ENCODE data around the gene RAB1A. TPM values are rescaled to one million over a fixed set of nuclear protein-coding genes. Genes with fewer than 3 reads are reported as not detected.
"Not testable (repeated sequence)": the region's sequence is repeated elsewhere in the genome, so short reads cannot be mapped to it uniquely, and the experiment has no call there.

RAB1A gene
- total RNA-seq, 1 donor from 2014 or later, result 259 TPM

DNA sequence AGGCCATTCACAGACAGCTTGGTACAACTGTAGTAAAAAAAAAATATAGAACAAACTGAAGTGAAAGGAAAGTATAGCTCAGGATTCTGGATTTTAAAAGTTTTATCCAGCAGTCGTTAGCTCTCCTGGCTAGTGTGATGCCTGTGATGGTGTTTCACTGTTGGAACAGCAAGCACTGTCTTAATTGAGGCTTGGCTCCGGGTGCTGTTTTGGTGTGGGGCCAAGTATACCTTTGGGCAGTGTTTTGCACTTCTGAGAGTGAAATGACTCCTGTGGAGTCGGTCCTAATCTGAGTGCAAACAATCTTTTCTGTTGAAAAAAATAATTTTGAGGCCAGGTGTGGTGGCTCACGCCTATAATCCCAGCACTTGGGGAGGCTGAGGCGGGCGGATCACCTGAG, 28.7 kb upstream of the RAB1A start:
- H4K20me1 ChIP-seq (ENCODE audit: insufficient read depth, low read length), result no peaks in the 10 kb centered on the region
- no peak overlapping the region for H3K27ac ChIP-seq (ENCODE audit: low read depth, low read length)
- no peaks in the 10 kb centered on the region for H3K4me1 ChIP-seq (ENCODE audit: insufficient read depth, low read length)
- no peak overlapping the region for H3K27ac Mint-ChIP-seq (ENCODE audit: unreplicated experiment)
- no peak overlapping the region for H3K4me2 ChIP-seq (ENCODE audit: low read length)
- peaks cover 3% of the 10 kb centered on the region for H3K4me1 Mint-ChIP-seq (ENCODE audit: low read depth, unreplicated experiment)
- DNase-seq (ENCODE audit: low read depth) (no peak), FAIRE-seq (no peak)
- H3K9me3 ChIP-seq (ENCODE audit: insufficient read depth, low read depth, low read length), result no peaks in the 10 kb centered on the region
- no peaks in the 10 kb centered on the region for H3K36me3 ChIP-seq (ENCODE audit: insufficient read depth, low read length)
- H3K27me3 ChIP-seq (ENCODE audit: insufficient read depth, low read length), result no peaks in the 10 kb centered on the region
- no peaks in the 10 kb centered on the region for H3K9me3 Mint-ChIP-seq (ENCODE audit: unreplicated experiment)
- no peaks in the 10 kb centered on the region for H3K36me3 Mint-ChIP-seq (ENCODE audit: low read depth, unreplicated experiment)
- no peak overlapping the region for H3K9ac ChIP-seq (ENCODE audit: low read length)
- H3K4me3 Mint-ChIP-seq (ENCODE audit: unreplicated experiment), result no peak overlapping the region
- no peaks in the 10 kb centered on the region for H3K79me2 ChIP-seq (ENCODE audit: insufficient read depth, low read length)
- TF ChIP-seq, protein P1, sequence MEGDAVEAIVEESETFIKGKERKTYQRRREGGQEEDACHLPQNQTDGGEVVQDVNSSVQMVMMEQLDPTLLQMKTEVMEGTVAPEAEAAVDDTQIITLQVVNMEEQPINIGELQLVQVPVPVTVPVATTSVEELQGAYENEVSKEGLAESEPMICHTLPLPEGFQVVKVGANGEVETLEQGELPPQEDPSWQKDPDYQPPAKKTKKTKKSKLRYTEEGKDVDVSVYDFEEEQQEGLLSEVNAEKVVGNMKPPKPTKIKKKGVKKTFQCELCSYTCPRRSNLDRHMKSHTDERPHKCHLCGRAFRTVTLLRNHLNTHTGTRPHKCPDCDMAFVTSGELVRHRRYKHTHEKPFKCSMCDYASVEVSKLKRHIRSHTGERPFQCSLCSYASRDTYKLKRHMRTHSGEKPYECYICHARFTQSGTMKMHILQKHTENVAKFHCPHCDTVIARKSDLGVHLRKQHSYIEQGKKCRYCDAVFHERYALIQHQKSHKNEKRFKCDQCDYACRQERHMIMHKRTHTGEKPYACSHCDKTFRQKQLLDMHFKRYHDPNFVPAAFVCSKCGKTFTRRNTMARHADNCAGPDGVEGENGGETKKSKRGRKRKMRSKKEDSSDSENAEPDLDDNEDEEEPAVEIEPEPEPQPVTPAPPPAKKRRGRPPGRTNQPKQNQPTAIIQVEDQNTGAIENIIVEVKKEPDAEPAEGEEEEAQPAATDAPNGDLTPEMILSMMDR (IDR thresholded peaks at IDR 0.05; ENCODE audit: insufficient read depth, low read depth, low read length), result no peak
- no peak for TF ChIP-seq EZH2 (IDR thresholded peaks at IDR 0.05; ENCODE audit: insufficient read depth, low read length)
- no peak overlapping the region for H2AFZ ChIP-seq (ENCODE audit: low read depth, low read length)
- H3K4me3 ChIP-seq (ENCODE audit: insufficient read depth, low read depth, low read length), result no peak overlapping the region
- H3K27me3 Mint-ChIP-seq (ENCODE audit: low read depth, unreplicated experiment), result no peaks in the 10 kb centered on the region

DNA sequence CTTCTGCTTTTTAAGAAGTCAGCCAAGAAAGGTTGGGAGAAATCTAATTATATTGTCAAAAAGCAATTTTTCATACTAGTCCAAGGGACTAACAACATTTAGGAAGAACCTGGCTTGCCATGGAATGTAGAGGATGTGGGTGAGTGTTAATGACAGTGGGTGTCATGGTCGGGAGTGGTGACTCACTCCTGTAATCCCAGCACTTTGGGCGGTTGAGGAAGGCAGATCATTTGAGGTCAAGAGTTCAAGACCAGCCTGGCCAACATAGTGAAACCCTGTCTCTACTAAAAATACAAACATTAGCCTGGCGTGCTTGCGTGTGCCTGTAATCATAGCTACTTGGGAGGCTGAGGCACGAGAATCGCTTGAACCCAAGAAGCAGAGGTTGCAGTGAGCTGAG, 27.9 kb upstream of the RAB1A start:
- H3K27ac ChIP-seq (ENCODE audit: low read depth, low read length); H4K20me1 ChIP-seq (ENCODE audit: insufficient read depth, low read length); H3K4me3 Mint-ChIP-seq (ENCODE audit: unreplicated experiment); H3K9ac ChIP-seq (ENCODE audit: low read length); H3K27me3 ChIP-seq (ENCODE audit: insufficient read depth, low read length); H3K36me3 Mint-ChIP-seq (ENCODE audit: low read depth, unreplicated experiment); H3K36me3 ChIP-seq (ENCODE audit: insufficient read depth, low read length); FAIRE-seq; H3K27me3 Mint-ChIP-seq (ENCODE audit: low read depth, unreplicated experiment); H3K27ac Mint-ChIP-seq (ENCODE audit: unreplicated experiment); H3K9me3 Mint-ChIP-seq (ENCODE audit: unreplicated experiment); H3K4me1 Mint-ChIP-seq (ENCODE audit: low read depth, unreplicated experiment); H2AFZ ChIP-seq (ENCODE audit: low read depth, low read length); H3K4me1 ChIP-seq (ENCODE audit: insufficient read depth, low read length); H3K4me2 ChIP-seq (ENCODE audit: low read length); H3K9me3 ChIP-seq (ENCODE audit: insufficient read depth, low read depth, low read length); H3K4me3 ChIP-seq (ENCODE audit: insufficient read depth, low read depth, low read length); H3K79me2 ChIP-seq (ENCODE audit: insufficient read depth, low read length): not testable (repeated sequence)
- DNase-seq (ENCODE audit: low read depth), result peak; percentile 51

DNA sequence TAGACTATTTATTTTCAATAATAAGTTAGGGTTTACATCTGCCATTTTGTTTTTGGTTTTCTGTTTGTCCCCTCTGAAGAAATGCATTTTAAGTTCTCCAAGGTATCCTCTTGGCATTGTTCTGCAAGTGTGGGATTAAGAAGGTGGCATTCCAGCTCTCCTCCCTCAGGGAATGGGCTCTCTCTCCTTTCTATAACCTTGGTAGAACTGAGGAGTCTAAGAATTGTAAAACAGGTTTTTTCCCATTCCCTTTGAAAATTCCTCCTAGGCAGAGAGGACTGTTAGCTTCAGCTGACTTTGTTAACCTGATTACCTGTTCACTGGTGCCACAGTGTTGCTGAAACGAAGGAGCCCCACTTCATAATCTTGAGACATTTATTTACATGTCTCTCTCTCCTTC, 26.1 kb upstream of the RAB1A start:
- Mint-ChIP-seq H3K4me1 (ENCODE audit: low read depth, unreplicated experiment) (peaks cover 1% of the 10 kb centered on the region), H3K27ac (ENCODE audit: unreplicated experiment) (no peak overlapping the region), H3K36me3 (ENCODE audit: low read depth, unreplicated experiment) (no peaks in the 10 kb centered on the region), H3K9me3 (ENCODE audit: unreplicated experiment) (no peaks in the 10 kb centered on the region), H3K27me3 (ENCODE audit: low read depth, unreplicated experiment) (no peaks in the 10 kb centered on the region), H3K4me3 (ENCODE audit: unreplicated experiment) (no peak overlapping the region)
- FAIRE-seq (no peak), DNase-seq (ENCODE audit: low read depth) (no peak)
- H3K36me3 ChIP-seq (ENCODE audit: insufficient read depth, low read length), result no peaks in the 10 kb centered on the region
- H3K27ac ChIP-seq (ENCODE audit: low read depth, low read length), result no peak overlapping the region
- no peaks in the 10 kb centered on the region for H3K27me3 ChIP-seq (ENCODE audit: insufficient read depth, low read length)
- H3K9me3 ChIP-seq (ENCODE audit: insufficient read depth, low read depth, low read length), result no peaks in the 10 kb centered on the region
- no peaks in the 10 kb centered on the region for H4K20me1 ChIP-seq (ENCODE audit: insufficient read depth, low read length)
- H3K4me3 ChIP-seq (ENCODE audit: insufficient read depth, low read depth, low read length), result no peak overlapping the region
- H3K4me2 ChIP-seq (ENCODE audit: low read length), result no peak overlapping the region
- H2AFZ ChIP-seq (ENCODE audit: low read depth, low read length), result no peak overlapping the region
- TF ChIP-seq, protein P1 (IDR thresholded peaks at IDR 0.05; ENCODE audit: insufficient read depth, low read depth, low read length), result no peak
- no peak for TF ChIP-seq EZH2 (IDR thresholded peaks at IDR 0.05; ENCODE audit: insufficient read depth, low read length)
- no peaks in the 10 kb centered on the region for H3K4me1 ChIP-seq (ENCODE audit: insufficient read depth, low read length)
- no peaks in the 10 kb centered on the region for H3K79me2 ChIP-seq (ENCODE audit: insufficient read depth, low read length)
- H3K9ac ChIP-seq (ENCODE audit: low read length), result no peak overlapping the region

All from astrocyte (in vitro differentiated cells and primary cell).